Tibial artery (tissue), 4 donors: ENCODE measurements around the gene SEPHS2.

Source experiments
- DNase-seq, 2 donors: peaks; one replicate each; pipeline ENCODE4 v3.0.0-alpha.2; 2019
- H3K27ac ChIP-seq, 2 donors: fragments of 200-600 bp; sonication (generic) in 1 of 2; 1 replicate in 1 of 2; 2 replicates in 1 of 2; pipeline ENCODE4 v1.5.1; 2018 to 2019; ENCODE audit warnings: mild to moderate bottlenecking in 1 of 2
- H3K27me3 ChIP-seq, 2 donors: fragments of 200-600 bp; sonication (generic) in 1 of 2; one replicate each; pipeline versions ENCODE4 v1.5.1 to v1.6.0; 2016 to 2019
- H3K36me3 ChIP-seq, 3 donors: fragments of 200-600 bp; sonication (generic) in 2 of 3; one replicate each; pipeline ENCODE4 v1.5.1; 2016 to 2019; ENCODE audit warnings: mild to moderate bottlenecking in 2 of 3
- H3K4me1 ChIP-seq, 4 donors: fragments of 200-600 bp; sonication (generic) in 2 of 4; 1 replicate in 3 of 4; 2 replicates in 1 of 4; pipeline ENCODE4 v1.5.1; 2016 to 2019
- H3K4me3 ChIP-seq, 2 donors: fragments of 200-600 bp; sonication (generic) in 1 of 2; 1 replicate in 1 of 2; 2 replicates in 1 of 2; pipeline ENCODE4 v1.5.1; 2018 to 2019; ENCODE audit warnings: mild to moderate bottlenecking in 2 of 2
- H3K9me3 ChIP-seq, 3 donors: fragments of 200-600 bp; sonication (generic) in 1 of 3; one replicate each; pipeline ENCODE4 v1.5.1; 2016 to 2019
- CTCF ChIP-seq, 2 experiments: fragments of 200-600 bp in 1 of 2; fragments of 450-650 bp in 1 of 2; IDR thresholded peaks; one replicate each; pipeline ENCODE4 v1.5.1; 2017 to 2019; ENCODE audit warnings: antibody characterized with exemption in 2 of 2, mild to moderate bottlenecking in 1 of 2, moderate library complexity in 1 of 2
- intact Hi-C: fragments of 100-400 bp; cut with DNase I; formaldehyde crosslinking; loops from one replicate; pipeline ENCODE4 v1.15.0; 2023; ENCODE audit warnings: low total_unique reads

Gene SEPHS2

DNA sequence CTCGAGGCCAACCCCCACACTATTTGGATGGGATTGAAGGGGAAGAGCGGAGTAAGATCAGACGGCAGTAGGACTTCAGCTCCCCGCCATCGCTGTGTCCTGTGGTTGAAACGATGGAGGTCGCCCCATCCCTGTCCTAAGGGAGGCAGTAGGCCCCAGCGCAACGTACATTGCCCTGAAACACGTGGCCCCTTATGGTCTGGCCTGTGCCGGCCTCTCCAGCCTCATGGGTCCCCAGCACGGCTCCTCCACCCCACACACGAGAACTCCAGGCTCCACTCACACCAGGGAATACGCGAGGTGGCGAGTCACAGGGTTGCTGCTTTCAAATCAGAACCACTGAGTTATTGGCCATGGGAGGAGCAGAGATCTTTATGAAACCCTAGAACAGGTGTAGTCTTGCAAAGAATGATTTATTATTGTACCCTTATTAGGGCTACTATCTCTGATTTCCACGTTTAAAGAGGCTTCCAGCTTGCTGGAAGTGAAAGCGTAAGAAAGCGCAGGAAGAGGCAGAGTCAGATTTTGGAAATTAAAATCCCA is 15.2 kb downstream of the SEPHS2 start:
- Histone ChIP-seq H3K27me3 (no peaks in the 10 kb centered on the region), H3K9me3 (no peaks in the 10 kb centered on the region), H3K36me3 (peaks cover 0 to 17% (median 0%) of the 10 kb centered on the region in 3 donors), H3K4me3 (peak overlapping the region; percentile 56 to 63), H3K4me1 (peaks cover 0 to 20% (median 11%) of the 10 kb centered on the region in 4 donors), H3K27ac (peak overlapping the region; percentile 65 to 69)
- TF ChIP-seq CTCF (IDR thresholded peaks at IDR 0.05): no peak
- intact Hi-C loops: no loop called here
- no peak for DNase-seq

- intact Hi-C loops: no loop called here
- peaks cover 0 to 22% (median 0%) of the 10 kb centered on the region in 3 donors for H3K36me3 ChIP-seq
- no peaks in the 10 kb centered on the region for H3K27me3 ChIP-seq
- peak within 1 kb of the TSS; percentile 56 to 63 for H3K4me3 ChIP-seq
- H3K9me3 ChIP-seq: no peaks in the 10 kb centered on the region
- peak; percentile 74 to 79 for TF ChIP-seq CTCF (IDR thresholded peaks at IDR 0.05)
- DNase-seq: peak; percentile 97
- H3K4me1 ChIP-seq: peaks cover 0 to 20% (median 11%) of the 10 kb centered on the region in 4 donors
- peak within 1 kb of the TSS; percentile 65 to 69 for H3K27ac ChIP-seq
Measured at GRCh38 chr16:30429678-30430427, 15.8 kb downstream of the SEPHS2 start, which contains the start of gene DCTPP1. TSS of gene DCTPP1 (minus strand) at chr16:30430030. CDS start at chr16:30429980, 50 bp downstream.

DNA sequence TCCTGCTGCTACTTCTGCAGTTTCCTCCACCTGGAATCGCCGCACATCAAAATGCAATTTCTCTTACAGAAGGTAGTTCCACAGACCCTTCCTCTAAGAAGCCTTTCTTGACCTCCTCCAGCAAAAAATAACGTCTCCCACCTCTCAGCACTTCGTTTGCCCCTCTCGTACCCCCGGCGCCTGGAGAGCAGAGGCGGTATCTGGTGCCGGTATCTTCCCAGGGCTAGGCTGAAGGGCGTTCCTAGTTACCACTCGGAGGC is 16.3 kb downstream of the SEPHS2 start:
- intact Hi-C loops: no loop called here

GRCh38 chr16:30428055-30428454 is 17.6 kb downstream of the SEPHS2 start:
- Histone ChIP-seq H3K4me1 (peaks cover 0 to 20% (median 11%) of the 10 kb centered on the region in 4 donors), H3K27ac (no peak overlapping the region), H3K27me3 (no peaks in the 10 kb centered on the region), H3K4me3 (no peak overlapping the region), H3K36me3 (peaks cover 8 to 40% (median 13%) of the 10 kb centered on the region in 3 donors), H3K9me3 (no peaks in the 10 kb centered on the region)
- intact Hi-C loops: no loop called here
- DNase-seq: no peak
- TF ChIP-seq CTCF (IDR thresholded peaks at IDR 0.05): no peak

More for the DNA sequence above, 16.3 kb downstream of the SEPHS2 start:
- DNase-seq: no peak
- no peak for TF ChIP-seq CTCF (IDR thresholded peaks at IDR 0.05)
- peak overlapping the region; percentile 56 to 63 for H3K4me3 ChIP-seq
- peak overlapping the region; percentile 65 to 69 for H3K27ac ChIP-seq
- H3K27me3 ChIP-seq: no peaks in the 10 kb centered on the region
- H3K36me3 ChIP-seq: peaks cover 0 to 27% (median under 1%) of the 10 kb centered on the region in 3 donors
- H3K4me1 ChIP-seq: peaks cover 0 to 20% (median 11%) of the 10 kb centered on the region in 4 donors
- H3K9me3 ChIP-seq: no peaks in the 10 kb centered on the region

- no peak for TF ChIP-seq CTCF (IDR thresholded peaks at IDR 0.05)
Measured at GRCh38 chr16:30421010-30421409, 24.7 kb downstream of the SEPHS2 start.

More at GRCh38 chr16:30421010-30421409, 24.7 kb downstream of the SEPHS2 start:
- no peak for DNase-seq
- H3K27ac ChIP-seq: no peak overlapping the region
- no peak overlapping the region for H3K4me3 ChIP-seq
- no peaks in the 10 kb centered on the region for H3K27me3 ChIP-seq
- peaks cover 11 to 48% (median 14%) of the 10 kb centered on the region in 3 donors for H3K36me3 ChIP-seq
- no peaks in the 10 kb centered on the region for H3K9me3 ChIP-seq
- peaks cover 0 to 14% (median 6%) of the 10 kb centered on the region in 4 donors for H3K4me1 ChIP-seq
- intact Hi-C loops: no loop called here
